ENCODE results near the gene MYLIP.
"Not testable (repeated sequence)": the region's sequence is repeated elsewhere in the genome, so short reads cannot be mapped to it uniquely, and the experiment has no call there.

The MYLIP gene

GRCh38 chr6:16174416-16175078 lies 45.7 kb downstream of the MYLIP start:
- TF ChIP-seq CTCF (IDR thresholded peaks at IDR 0.05; ENCODE audit: low read length, missing control alignments) = no peak
- no peak overlapping the region for H3K4me3 ChIP-seq (replicated peaks; ENCODE audit: low read depth, low read length)
- DNase-seq (ENCODE audit: low read depth) = no peak

GRCh38 chr6:16176600-16176999 lies 47.7 kb downstream of the MYLIP start:
- not testable (repeated sequence) for H3K4me3 ChIP-seq (replicated peaks; ENCODE audit: low read depth, low read length); DNase-seq (ENCODE audit: low read depth)

GRCh38 chr6:16177881-16178280 lies 49.0 kb downstream of the MYLIP start:
- no peak for DNase-seq (ENCODE audit: low read depth)
- no peak overlapping the region for H3K4me3 ChIP-seq (replicated peaks; ENCODE audit: low read depth, low read length)
- no peak for TF ChIP-seq CTCF (IDR thresholded peaks at IDR 0.05; ENCODE audit: low read length, missing control alignments)

- no peak for DNase-seq (ENCODE audit: low read depth)
- TF ChIP-seq CTCF (IDR thresholded peaks at IDR 0.05; ENCODE audit: low read length, missing control alignments) = no peak
Observed at GRCh38 chr6:16178351-16178750, 49.5 kb downstream of the MYLIP start.

GRCh38 chr6:16179063-16179462 lies 50.2 kb downstream of the MYLIP start:
- no peak for DNase-seq (ENCODE audit: low read depth)

More at GRCh38 chr6:16178351-16178750, 49.5 kb downstream of the MYLIP start:
- no peak overlapping the region for H3K4me3 ChIP-seq (replicated peaks; ENCODE audit: low read depth, low read length)

GRCh38 chr6:16179970-16180431 lies 51.1 kb downstream of the MYLIP start:
- no peak for DNase-seq (ENCODE audit: low read depth)
- no peak for TF ChIP-seq CTCF (IDR thresholded peaks at IDR 0.05; ENCODE audit: low read length, missing control alignments)
- no peak overlapping the region for H3K4me3 ChIP-seq (replicated peaks; ENCODE audit: low read depth, low read length)

More at GRCh38 chr6:16179063-16179462, 50.2 kb downstream of the MYLIP start:
- TF ChIP-seq CTCF (IDR thresholded peaks at IDR 0.05; ENCODE audit: low read length, missing control alignments) = no peak
- H3K4me3 ChIP-seq (replicated peaks; ENCODE audit: low read depth, low read length) = no peak overlapping the region

GRCh38 chr6:16180696-16181438 lies 52.0 kb downstream of the MYLIP start:
- no peak overlapping the region for H3K4me3 ChIP-seq (replicated peaks; ENCODE audit: low read depth, low read length)
- DNase-seq (ENCODE audit: low read depth) = no peak
- no peak for TF ChIP-seq CTCF (IDR thresholded peaks at IDR 0.05; ENCODE audit: low read length, missing control alignments)
